ENCODE results near the gene CEBPA. TPM values are rescaled to one million over a fixed set of nuclear protein-coding genes. Genes with fewer than 3 reads are reported as not detected.

CEBPA gene
- polyA plus RNA-seq, 3 donors = 17.9 to 76.3 (median 47.5) TPM

GRCh38 chr19:33252418-33252962, 49.8 kb downstream of the CEBPA start:
- H3K36me3 Mint-ChIP-seq = no peaks in the 10 kb centered on the region
- peaks cover 51 to 56% of the 10 kb centered on the region in 2 donors for H3K4me1 ChIP-seq (ENCODE audit: control insufficient read depth in 1 of 2, insufficient read depth in 2 of 2, low read length in 2 of 2)
- no peak overlapping the region for H3K9ac ChIP-seq (ENCODE audit: insufficient read depth, low read length, poor library complexity, severe bottlenecking)
- H4K20me1 ChIP-seq (ENCODE audit: insufficient read depth, low read length) = no peaks in the 10 kb centered on the region
- intact Hi-C loops (cut with micrococcal nuclease) = no loop called here
- WGBS (ENCODE audit: insufficient coverage) = 95% methylated on average over 3 of the region's 4 CpGs
- no peaks in the 10 kb centered on the region for H3K36me3 ChIP-seq (replicated peaks in 1 of 2; ENCODE audit: control insufficient read depth in 1 of 2, insufficient read depth in 2 of 2, low read length in 2 of 2)
- no peaks in the 10 kb centered on the region for H3K9me3 Mint-ChIP-seq
- no peaks in the 10 kb centered on the region for H3K27me3 ChIP-seq (ENCODE audit: control insufficient read depth in 2 of 2, insufficient read depth in 2 of 2, low read length in 2 of 2)
- TF ChIP-seq CTCF (IDR thresholded peaks at IDR 0.05) = no peak
- no peak overlapping the region for H2AFZ ChIP-seq (ENCODE audit: insufficient read depth, low read depth, low read length, poor library complexity, severe bottlenecking)
- H3K4me3 Mint-ChIP-seq = no peak overlapping the region
- no peaks in the 10 kb centered on the region for H3K27me3 Mint-ChIP-seq (ENCODE audit: low read depth in 3 of 3)
- no peak overlapping the region for H3K4me3 ChIP-seq (replicated peaks in 1 of 3; ENCODE audit: low read depth in 2 of 3, low read length in 3 of 3)
- no peak overlapping the region for H3K27ac ChIP-seq (ENCODE audit: low read depth in 1 of 2, low read length in 2 of 2)
- no peaks in the 10 kb centered on the region for H3K79me2 ChIP-seq (ENCODE audit: insufficient read depth, low read length)
- H3K4me2 ChIP-seq (replicated peaks; ENCODE audit: extremely low read depth, low read length, poor library complexity, severe bottlenecking) = no peak overlapping the region
- H3K4me1 Mint-ChIP-seq = peaks cover 36% of the 10 kb centered on the region
- no peak overlapping the region for H3K27ac Mint-ChIP-seq
- DNase-seq = no peak
- no peaks in the 10 kb centered on the region for H3K9me3 ChIP-seq (replicated peaks in 1 of 2; ENCODE audit: control insufficient read depth in 1 of 2, insufficient read depth in 1 of 2, low read length in 2 of 2)

GRCh38 chr19:33251526-33252090, 50.7 kb downstream of the CEBPA start:
- intact Hi-C loops (cut with micrococcal nuclease) = no loop called here
- no peak for TF ChIP-seq CTCF (IDR thresholded peaks at IDR 0.05)
- Histone ChIP-seq H3K9ac (ENCODE audit: insufficient read depth, low read length, poor library complexity, severe bottlenecking) (no peak overlapping the region), H3K4me3 (replicated peaks in 1 of 3; ENCODE audit: low read depth in 2 of 3, low read length in 3 of 3) (no peak overlapping the region), H3K27me3 (ENCODE audit: control insufficient read depth in 2 of 2, insufficient read depth in 2 of 2, low read length in 2 of 2) (no peaks in the 10 kb centered on the region), H3K79me2 (ENCODE audit: insufficient read depth, low read length) (no peaks in the 10 kb centered on the region), H4K20me1 (ENCODE audit: insufficient read depth, low read length) (no peaks in the 10 kb centered on the region), H2AFZ (ENCODE audit: insufficient read depth, low read depth, low read length, poor library complexity, severe bottlenecking) (no peak overlapping the region), H3K36me3 (replicated peaks in 1 of 2; ENCODE audit: control insufficient read depth in 1 of 2, insufficient read depth in 2 of 2, low read length in 2 of 2) (no peaks in the 10 kb centered on the region), H3K9me3 (replicated peaks in 1 of 2; ENCODE audit: control insufficient read depth in 1 of 2, insufficient read depth in 1 of 2, low read length in 2 of 2) (no peaks in the 10 kb centered on the region), H3K27ac (ENCODE audit: low read depth in 1 of 2, low read length in 2 of 2) (no peak overlapping the region), H3K4me2 (replicated peaks; ENCODE audit: extremely low read depth, low read length, poor library complexity, severe bottlenecking) (no peak overlapping the region), H3K4me1 (ENCODE audit: control insufficient read depth in 1 of 2, insufficient read depth in 2 of 2, low read length in 2 of 2) (peaks cover 51 to 64% of the 10 kb centered on the region in 2 donors)
- Mint-ChIP-seq H3K9me3 (peaks cover 0 to 1% (median 0%) of the 10 kb centered on the region in 7 donors), H3K4me1 (peaks cover 41% of the 10 kb centered on the region), H3K27me3 (ENCODE audit: low read depth in 3 of 3) (no peaks in the 10 kb centered on the region), H3K36me3 (no peaks in the 10 kb centered on the region), H3K4me3 (no peak overlapping the region), H3K27ac (no peak overlapping the region)
- DNase-seq = no peak
- WGBS (ENCODE audit: insufficient coverage) = 96% methylated on average over 13 of the region's 17 CpGs
